DOHH2 (cell line): ENCODE data around the gene HAGHL.

ENCODE experiments used
- CTCF ChIP-seq: fragments of 200-600 bp; sonication (generic); IDR thresholded peaks from one replicate; pipeline ENCODE4 v1.5.1; 2014; ENCODE audit warnings: antibody characterized with exemption, mild to moderate bottlenecking, low read depth, low read length; ENCODE audit not compliant: poor library complexity, severe bottlenecking
- EZH2phosphoT487 ChIP-seq: fragments of 200-600 bp; sonication (generic); IDR thresholded peaks from 2 replicates; pipeline ENCODE4 v1.6.1; 2017; ENCODE audit warnings: borderline replicate concordance, mild to moderate bottlenecking, antibody characterized with exemption, low read length, moderate library complexity, mixed read lengths

- TF ChIP-seq EZH2phosphoT487 = no peak
- TF ChIP-seq CTCF = no peak
Measured at GRCh38 chr16:716768-717325, 10.1 kb upstream of the HAGHL start.
